Fibroblast of mammary gland (primary cell): ENCODE measurements around the gene NES.

Source experiments
- DNase-seq: peaks from one replicate; pipeline ENCODE4 v3.0.0-alpha.2; 2010; ENCODE audit warnings: low read depth
- H3K4me3 ChIP-seq: 2 replicates; pipeline ENCODE4 v1.5.1; 2011; ENCODE audit warnings: low read depth, mild to moderate bottlenecking, low read length, moderate library complexity; ENCODE audit not compliant: control insufficient read depth
- CTCF ChIP-seq: conservative IDR thresholded peaks from 2 replicates; pipeline ENCODE4 v1.5.1; 2011; ENCODE audit warnings: low read depth, low read length, inconsistent platforms; ENCODE audit not compliant: control insufficient read depth, insufficient read depth

The NES gene

GRCh38 chr1:156673387-156674121, 3.7 kb downstream of the NES start:
- no peak overlapping the region for H3K4me3 ChIP-seq
- TF ChIP-seq CTCF, result no peak
- DNase-seq, result peak; percentile 38

DNA sequence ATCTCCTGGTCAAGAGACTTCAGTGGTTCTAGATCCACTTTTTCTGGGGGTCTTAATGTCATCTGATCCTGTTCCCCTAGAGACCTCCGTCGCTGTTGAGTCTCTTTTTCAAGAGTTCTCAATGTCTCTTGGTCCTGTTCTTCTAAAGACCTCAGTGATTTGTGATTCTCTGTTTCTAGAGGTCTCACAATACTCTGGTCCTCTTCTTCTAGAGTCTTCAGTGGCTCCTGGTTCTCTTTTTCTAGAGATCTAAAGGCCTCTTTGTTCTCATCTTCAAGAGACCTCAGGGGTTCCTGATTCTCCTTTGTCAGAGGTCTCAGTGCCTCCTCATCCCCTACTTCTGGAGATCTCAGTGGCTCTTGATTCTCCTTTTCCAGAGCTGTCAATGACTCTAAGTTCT, 5.4 kb downstream of the NES start:
- no peak overlapping the region for H3K4me3 ChIP-seq
- no peak for DNase-seq
- no peak for TF ChIP-seq CTCF

DNA sequence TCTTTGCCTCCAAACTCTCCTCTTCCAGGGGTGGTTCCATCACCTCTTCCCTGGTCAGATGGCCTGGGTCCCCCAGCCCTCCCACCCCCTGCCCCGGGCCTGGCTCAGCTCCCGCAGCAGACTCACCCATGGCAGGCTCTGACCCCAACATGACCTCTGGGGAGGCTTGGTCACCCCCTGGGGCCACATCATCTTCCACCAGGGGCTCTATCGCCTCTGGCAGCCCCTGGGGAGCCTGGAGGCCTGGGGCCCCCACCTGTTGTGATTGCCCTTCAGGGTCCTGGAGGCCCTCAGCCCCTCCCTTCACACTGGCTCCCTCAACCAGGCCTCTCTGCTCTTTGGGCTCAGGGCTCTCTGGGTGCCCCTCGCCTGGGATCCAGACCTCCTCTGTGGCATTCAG, 6.4 kb downstream of the NES start:
- TF ChIP-seq CTCF, result no peak
- no peak for DNase-seq
- no peak overlapping the region for H3K4me3 ChIP-seq

- no peak overlapping the region for H3K4me3 ChIP-seq
- DNase-seq, result no peak
- TF ChIP-seq CTCF, result no peak
These were observed 6.8 kb downstream of the NES start for GRCh38 chr1:156670359-156670758.

- H3K4me3 ChIP-seq, result no peak overlapping the region
- no peak for DNase-seq
- TF ChIP-seq CTCF, result no peak
These were observed 7.4 kb downstream of the NES start for GRCh38 chr1:156669794-156670193.

GRCh38 chr1:156668801-156669637, 8.2 kb downstream of the NES start:
- no peak overlapping the region for H3K4me3 ChIP-seq
- TF ChIP-seq CTCF, result no peak
- DNase-seq, result no peak
